Embryonic facial prominence (tissue), 1 donor: ENCODE data around the gene MSRB1.
"Not testable (repeated sequence)": the region's sequence is repeated elsewhere in the genome, so short reads cannot be mapped to it uniquely, and the experiment has no call there.

ENCODE experiments used
- DNase-seq: peaks from one replicate; pipeline ENCODE4 v3.0.0-alpha.2; 2016; ENCODE audit errors: extremely low spot score

The MSRB1 gene

GRCh38 chr16:1978476-1979120, 35.6 kb upstream of the MSRB1 start:
- DNase-seq, result no peak

- no peak for DNase-seq
These were observed 34.9 kb upstream of the MSRB1 start for GRCh38 chr16:1977875-1978268.

GRCh38 chr16:1976951-1977874, 34.2 kb upstream of the MSRB1 start:
- DNase-seq, result no peak

DNA sequence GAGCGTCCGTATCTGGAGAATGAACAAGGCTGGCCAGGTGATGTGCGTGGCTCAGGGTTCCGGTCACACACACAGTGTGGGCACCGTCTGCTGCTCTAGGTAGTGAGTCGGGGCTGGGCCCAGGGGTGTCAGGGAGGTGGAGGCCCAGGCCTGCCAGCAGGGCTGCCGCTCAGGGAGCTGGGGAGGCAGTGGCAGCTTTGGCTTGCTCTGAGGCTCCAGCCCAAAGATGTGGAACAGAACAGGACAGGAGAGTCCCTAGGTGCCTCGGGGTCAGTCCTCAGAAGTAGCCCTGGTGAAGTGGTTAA, 33.2 kb upstream of the MSRB1 start:
- no peak for DNase-seq

DNA sequence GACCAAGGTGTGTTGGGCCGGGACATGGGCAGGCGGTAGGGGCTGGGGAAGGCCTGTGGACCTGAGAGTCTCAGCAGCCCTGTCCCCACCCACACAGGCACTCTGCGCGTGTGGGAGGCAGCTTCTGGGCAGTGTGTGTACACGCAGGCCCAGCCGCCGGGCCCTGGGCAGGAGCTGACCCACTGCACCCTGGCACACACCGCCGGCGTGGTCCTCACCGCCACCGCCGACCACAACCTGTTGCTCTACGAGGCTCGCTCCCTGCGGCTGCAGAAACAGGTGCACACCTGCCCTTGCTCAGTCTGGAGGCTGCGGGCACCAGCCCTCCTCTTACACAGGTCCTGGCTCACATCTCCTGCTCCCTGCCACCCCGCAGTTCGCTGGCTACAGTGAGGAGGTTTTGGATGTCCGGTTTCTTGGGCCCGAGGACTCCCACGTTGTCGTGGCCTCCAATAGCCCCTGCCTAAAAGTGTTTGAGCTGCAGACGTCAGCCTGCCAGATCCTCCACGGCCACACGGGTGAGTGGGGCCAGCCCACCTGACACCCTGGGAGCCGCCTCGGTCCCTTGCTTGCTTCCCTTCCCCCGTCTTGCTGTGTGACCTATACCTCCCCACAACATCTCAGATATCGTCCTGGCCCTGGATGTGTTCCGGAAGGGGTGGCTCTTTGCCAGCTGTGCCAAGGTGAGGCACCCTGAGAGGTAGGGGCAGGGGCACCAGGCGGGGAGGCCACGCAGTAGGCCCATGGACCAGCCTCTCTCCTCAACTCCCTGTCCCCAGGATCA, 32.6 kb upstream of the MSRB1 start:
- DNase-seq, result no peak

DNA sequence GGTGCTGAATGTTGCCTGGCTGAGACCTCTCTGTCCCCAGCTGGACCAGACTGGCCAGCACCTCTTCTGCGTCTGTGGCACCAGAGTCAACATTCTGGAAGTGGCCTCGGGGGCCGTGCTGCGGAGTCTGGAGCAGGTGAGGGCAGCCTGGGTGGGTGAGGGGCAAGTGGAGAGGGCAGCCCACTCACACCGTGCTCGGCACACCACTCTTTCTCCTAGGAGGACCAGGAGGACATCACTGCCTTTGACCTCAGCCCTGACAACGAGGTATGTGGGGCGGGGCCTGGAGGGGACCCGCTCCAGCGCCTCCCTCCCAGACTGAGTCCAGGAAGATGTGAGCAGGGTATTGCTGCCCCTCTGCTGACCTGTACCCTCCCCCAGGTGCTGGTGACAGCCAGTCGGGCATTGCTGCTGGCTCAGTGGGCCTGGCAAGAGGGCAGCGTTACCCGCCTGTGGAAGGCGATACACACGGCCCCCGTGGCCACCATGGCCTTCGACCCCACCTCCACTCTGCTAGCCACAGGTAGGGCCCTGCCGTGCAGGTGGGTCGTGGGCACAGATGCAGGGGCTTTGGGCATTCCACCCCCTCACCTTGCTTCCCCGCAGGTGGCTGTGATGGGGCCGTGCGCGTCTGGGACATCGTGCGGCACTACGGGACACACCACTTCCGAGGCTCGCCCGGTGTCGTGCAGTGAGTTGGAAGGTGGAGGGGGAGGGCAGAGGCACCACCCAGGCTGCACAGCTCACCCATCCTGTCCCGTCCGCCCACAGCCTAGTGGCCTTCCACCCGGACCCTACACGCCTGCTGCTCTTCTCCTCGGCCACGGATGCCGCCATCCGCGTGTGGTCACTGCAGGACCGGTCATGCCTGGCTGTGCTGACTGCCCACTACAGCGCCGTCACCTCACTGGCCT, 31.4 kb upstream of the MSRB1 start:
- no peak for DNase-seq

GRCh38 chr16:1973461-1974156, 30.6 kb upstream of the MSRB1 start:
- DNase-seq, result no peak

DNA sequence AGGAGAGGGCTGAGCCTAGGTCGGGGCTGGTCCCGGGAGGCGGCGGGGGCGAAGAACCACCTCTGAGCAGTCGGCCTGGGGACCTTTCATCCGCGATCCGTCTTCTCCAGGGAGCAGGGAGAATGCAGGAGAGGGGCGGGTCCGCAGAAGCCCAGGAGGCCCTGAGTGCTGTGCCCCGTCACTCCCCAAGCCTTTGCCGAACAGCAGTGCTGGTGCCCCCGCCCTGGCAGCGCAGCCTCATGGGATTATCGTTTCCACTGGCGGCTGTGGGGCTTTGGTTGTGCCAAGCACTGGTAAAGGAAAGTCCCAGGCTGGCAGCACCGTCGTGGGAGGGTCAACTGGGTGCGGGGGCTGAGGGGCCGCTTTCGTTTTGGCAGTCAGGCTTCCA, 29.5 kb upstream of the MSRB1 start:
- no peak for DNase-seq

DNA sequence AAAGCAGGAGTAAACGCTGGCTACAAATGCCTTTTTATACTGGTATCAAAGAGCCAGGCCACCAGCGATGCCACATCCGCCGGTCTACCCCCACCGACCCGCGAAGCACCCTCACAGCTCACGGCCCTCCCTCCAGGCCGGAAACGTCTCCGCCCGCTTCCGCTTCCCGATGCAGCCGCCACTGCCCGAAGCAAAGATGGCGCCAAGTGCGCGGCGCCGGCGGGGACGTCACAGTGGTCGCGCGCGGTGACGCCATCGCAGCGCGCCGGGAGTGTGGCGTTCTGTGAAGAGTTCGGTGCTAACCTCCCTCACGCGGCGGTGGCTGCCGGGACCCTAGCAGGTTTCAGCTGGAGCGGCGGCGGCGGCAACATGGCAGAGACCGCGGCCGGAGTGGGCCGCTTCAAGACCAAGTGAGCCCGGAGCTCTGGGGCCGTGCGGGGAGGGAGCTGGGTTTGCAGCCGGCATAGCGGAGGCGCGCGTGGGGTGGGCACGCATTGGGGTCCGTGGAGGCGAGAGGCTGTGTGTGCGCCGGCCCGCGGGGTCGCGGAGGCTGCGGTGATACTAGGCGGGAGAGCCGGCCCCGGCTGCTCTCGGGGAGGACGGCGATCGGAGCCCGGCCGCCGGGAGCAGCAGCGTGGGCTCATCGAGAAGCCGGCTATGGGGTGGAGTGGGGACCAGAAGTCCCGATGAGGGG, 28.9 kb upstream of the MSRB1 start, which contains the start of gene TBL3:
Gene TBL3, plus strand, starts transcription at position 258 of the 694 bp plus-strand sequence. Its CDS starts 112 bp downstream, at position 370.
- peak; percentile 85 for DNase-seq

- DNase-seq, result no peak
These were observed 25.4 kb upstream of the MSRB1 start for GRCh38 chr16:1968146-1968953.

DNA sequence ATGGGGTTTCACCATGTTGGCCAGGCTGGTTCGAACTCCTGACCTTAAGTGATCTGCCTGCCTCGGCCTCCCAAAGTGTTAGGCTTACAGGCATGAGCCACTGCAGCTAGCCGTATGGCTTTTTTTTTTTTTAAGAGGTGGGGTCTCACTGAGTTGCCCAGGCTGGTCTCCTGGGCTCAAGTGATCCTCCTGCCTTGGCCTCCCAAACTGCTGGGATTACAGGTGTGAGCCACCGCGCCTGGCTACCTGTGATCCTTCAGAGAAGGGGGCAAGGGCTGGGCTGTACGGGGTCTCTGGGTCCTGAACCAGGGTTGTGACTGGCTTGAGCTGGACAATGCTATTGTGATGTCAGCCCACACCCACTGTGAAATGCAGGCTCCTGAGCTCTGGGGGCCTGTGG, 23.5 kb upstream of the MSRB1 start, which contains the start of gene RNF151:
Gene RNF151, plus strand, starts transcription at position 397 of the 400 bp plus-strand sequence. CDS start 26 bp downstream, outside the sequence.
- no peak for DNase-seq

DNA sequence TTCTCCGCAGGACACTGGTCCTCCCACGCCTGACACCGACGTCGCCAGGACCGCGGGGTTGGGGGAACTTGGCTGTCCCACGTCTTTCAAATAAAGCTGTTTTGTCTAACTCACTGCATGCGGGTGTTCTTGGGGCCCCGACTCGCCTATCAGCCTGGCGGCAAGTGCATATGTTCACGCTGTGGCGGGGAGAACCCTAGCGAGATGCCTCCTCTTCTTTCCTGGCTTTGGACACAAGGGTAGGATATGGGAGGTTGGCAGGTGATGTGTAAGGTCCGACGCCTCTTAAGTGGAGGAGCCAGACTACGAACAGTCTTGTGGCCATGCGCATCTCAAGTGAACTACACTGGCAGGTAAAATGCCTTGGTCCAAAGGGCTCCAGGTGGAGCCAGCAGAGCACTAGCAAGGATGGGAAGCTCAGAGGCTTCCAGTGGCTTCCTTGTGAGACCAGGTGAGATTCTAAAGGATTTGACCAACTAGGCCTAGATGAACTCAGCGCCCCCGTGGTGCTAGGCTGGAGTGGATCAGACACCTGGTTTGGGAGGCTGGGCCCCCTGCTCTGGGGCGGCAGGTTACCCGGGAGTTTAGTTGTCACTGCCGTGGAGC, 22.5 kb upstream of the MSRB1 start:
- DNase-seq, result no peak

DNA sequence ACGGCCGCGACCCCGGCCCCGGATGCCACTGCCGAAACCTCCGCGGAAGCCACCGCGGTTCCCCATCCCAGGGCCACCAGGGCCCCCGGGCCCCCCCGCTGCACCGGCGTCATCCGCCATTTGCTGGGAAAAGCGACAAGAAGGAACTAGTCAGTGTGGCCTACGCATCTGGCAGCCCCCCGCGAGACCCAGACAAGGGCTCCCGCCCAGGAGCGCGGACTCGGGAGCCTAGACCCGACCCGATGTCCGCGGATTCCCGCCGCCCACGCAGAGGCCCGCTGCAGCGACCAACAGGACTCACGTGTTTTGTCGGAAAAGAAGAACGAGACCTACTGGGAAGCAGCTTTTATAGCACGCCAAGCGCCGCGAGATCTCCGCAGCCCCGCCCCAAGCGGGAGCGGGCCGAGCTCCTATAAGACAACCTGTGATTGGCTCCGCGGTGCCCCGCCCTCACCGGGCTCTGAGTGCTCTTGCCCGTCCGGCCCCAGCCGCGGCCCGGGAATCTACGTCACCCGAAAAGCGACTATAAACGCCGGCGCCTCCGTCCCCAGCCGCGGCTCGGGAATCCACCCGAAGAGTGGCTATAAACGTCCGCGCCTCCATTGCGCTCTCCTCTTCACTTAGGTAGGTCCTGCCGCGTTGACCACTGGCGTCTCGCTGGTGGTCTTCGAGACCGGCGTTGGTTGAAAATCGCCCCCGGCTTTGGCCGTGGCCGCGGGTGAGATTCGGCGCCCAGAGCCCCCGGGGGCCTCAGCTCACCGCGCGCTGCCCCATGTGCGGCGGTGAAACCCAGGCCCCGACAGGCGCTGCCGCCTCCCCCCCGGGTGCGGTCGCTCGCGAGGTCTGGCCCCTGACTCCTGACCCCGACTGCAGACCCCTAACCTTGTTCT, 21.8 kb upstream of the MSRB1 start, which contains the start of gene RPS2:
Gene RPS2, minus strand, starts transcription at position 321 of the 890 bp plus-strand sequence. Its CDS starts 201 bp downstream, at position 120.
- DNase-seq, result peak; percentile 99

GRCh38 chr16:1963806-1964505, 21.0 kb upstream of the MSRB1 start:
- DNase-seq, result no peak

- DNase-seq, result not testable (repeated sequence)
These were observed 19.5 kb upstream of the MSRB1 start for GRCh38 chr16:1962161-1963153.

DNA sequence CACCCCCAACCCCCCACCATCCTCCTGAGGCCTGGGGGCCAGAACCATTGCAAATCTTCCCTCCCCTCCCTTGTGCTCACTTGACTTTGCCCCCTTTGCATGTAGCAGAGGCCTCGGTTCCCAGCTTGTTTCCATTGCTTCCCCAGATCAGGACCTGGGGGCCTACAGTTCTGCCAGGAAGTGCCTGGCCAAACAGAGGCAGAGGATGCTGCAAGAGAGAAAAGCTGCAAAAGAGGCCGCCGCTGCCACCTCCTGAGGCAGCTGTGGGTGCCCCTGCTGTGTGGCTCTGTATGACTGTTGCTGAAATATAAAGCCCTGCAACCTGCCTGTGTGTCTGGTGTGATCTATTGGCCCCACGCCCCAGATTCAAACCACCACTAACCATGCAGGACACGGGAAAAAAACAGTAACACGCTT, 18.7 kb upstream of the MSRB1 start:
- DNase-seq, result no peak
